ENCODE measurements around the gene SUGCT. TPM values are rescaled to one million over a fixed set of nuclear protein-coding genes. Genes with fewer than 3 reads are reported as not detected.

Gene SUGCT
- total and polyA plus RNA-seq, 8 donors: 0.73 to 1.9 (median 1.2) TPM

DNA sequence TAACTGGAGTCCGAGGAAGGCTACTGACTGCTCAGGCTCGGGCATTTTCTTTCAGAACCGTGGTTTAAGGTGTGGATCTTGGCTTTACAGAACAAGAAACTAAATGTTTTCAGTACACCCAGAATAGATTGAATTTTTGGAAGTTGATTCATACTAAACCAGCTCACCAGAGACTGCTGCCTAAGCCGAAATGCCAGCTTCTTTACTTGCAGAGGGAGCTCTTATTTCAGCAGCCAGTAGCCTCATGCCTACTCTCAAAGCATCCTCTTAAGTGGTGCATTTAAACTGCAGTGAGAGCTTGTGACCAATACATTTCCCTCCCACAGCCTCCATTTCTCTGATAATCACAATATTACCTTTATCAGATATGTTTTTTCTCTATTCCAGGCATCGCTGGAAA, 615.1 kb downstream of the SUGCT start:
- ATAC-seq: no peak
- H3K9me3 ChIP-seq: no peaks in the 10 kb centered on the region
- no peaks in the 10 kb centered on the region for H3K36me3 ChIP-seq
- 82 to 89% methylated on average over 5 of the region's 5 CpGs for WGBS, 2 donors
- TF ChIP-seq CTCF (IDR thresholded peaks at IDR 0.05): no peak
- FAIRE-seq: no peak
- H3K27me3 ChIP-seq: no peaks in the 10 kb centered on the region
- no peak overlapping the region for H3K27ac ChIP-seq
- no peak overlapping the region for H3K4me3 ChIP-seq
- no peaks in the 10 kb centered on the region for H3K4me1 ChIP-seq
- intact Hi-C loops (cut with DNase I): no loop called here
- DNase-seq: no peak

DNA sequence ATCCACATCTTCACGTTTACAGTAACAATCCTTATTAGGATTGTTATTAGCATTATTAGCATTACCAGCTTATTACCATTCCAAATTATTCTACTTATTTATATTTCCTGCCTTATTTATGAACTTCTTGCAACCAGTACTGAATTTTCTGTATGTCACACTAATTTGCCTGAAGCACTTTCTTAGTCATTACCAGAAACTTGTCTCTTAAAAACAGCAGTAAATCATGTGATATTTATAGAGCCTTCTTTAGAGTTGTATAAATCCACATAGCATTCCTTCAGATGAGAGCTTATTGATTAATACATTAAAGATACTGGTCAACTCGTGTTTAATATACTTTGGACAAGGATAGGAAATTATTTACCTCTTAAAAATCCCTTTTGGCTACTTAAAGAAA, 618.6 kb downstream of the SUGCT start:
- H3K27ac ChIP-seq: no peak overlapping the region
- TF ChIP-seq CTCF (IDR thresholded peaks at IDR 0.05): no peak
- H3K36me3 ChIP-seq: no peaks in the 10 kb centered on the region
- H3K4me3 ChIP-seq: no peak overlapping the region
- H3K4me1 ChIP-seq: no peaks in the 10 kb centered on the region
- DNase-seq (no peak), FAIRE-seq (no peak), ATAC-seq (no peak)
- no peaks in the 10 kb centered on the region for H3K27me3 ChIP-seq
- intact Hi-C loops (cut with DNase I): no loop called here
- no peaks in the 10 kb centered on the region for H3K9me3 ChIP-seq
- 50 to 51% methylated on average over 2 of the region's 2 CpGs for WGBS, 2 donors

GRCh38 chr7:40755438-40755837, 620.6 kb downstream of the SUGCT start:
- no peak overlapping the region for H3K27ac ChIP-seq
- DNase-seq: no peak
- no peak for TF ChIP-seq CTCF (IDR thresholded peaks at IDR 0.05)
- H3K9me3 ChIP-seq: no peaks in the 10 kb centered on the region
- no peaks in the 10 kb centered on the region for H3K4me1 ChIP-seq
- H3K4me3 ChIP-seq: no peak overlapping the region
- no peaks in the 10 kb centered on the region for H3K36me3 ChIP-seq
- intact Hi-C loops (cut with DNase I): no loop called here
- FAIRE-seq: no peak
- 60 to 68% methylated on average over 2 of the region's 2 CpGs for WGBS, 2 donors
- no peak for ATAC-seq
- no peaks in the 10 kb centered on the region for H3K27me3 ChIP-seq

DNA sequence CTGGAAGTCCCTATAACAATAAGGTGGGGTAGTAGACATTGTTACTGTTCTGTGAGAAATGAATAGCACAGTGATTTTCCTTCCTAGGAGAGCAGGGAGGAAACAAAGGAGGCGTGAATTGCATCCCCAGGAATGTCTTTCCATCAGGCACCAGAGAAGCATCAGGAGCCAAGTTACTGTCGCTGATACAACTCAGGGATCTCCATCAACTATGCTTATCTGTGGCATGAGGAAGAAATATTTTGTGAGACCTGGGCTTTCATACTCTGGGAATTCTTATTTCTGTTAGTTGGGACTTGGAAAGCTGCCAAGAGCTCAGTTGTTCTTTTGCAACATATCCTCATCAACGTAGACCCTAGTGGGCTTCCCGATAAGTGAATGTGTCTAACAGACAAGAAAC, 622.3 kb downstream of the SUGCT start:
- Histone ChIP-seq H3K27ac (no peak overlapping the region), H3K4me1 (no peaks in the 10 kb centered on the region), H3K36me3 (no peaks in the 10 kb centered on the region), H3K4me3 (no peak overlapping the region), H3K27me3 (no peaks in the 10 kb centered on the region), H3K9me3 (no peaks in the 10 kb centered on the region)
- TF ChIP-seq CTCF (IDR thresholded peaks at IDR 0.05): no peak
- ATAC-seq (no peak), FAIRE-seq (no peak), DNase-seq (no peak)
- intact Hi-C loops (cut with DNase I): no loop called here
- 67 to 73% methylated on average over 4 of the region's 4 CpGs for WGBS, 2 donors

- Histone ChIP-seq H3K4me3 (no peak overlapping the region), H3K9me3 (no peaks in the 10 kb centered on the region), H3K36me3 (no peaks in the 10 kb centered on the region), H3K4me1 (no peaks in the 10 kb centered on the region), H3K27ac (no peak overlapping the region), H3K27me3 (no peaks in the 10 kb centered on the region)
- DNase-seq: no peak
- intact Hi-C loops (cut with DNase I): no loop called here
- TF ChIP-seq CTCF (IDR thresholded peaks at IDR 0.05): no peak
- 88 to 91% methylated on average over 3 of the region's 3 CpGs for WGBS, 2 donors
- no peak for ATAC-seq
- no peak for FAIRE-seq
Measured at GRCh38 chr7:40758590-40758989, 623.8 kb downstream of the SUGCT start.
